ENCODE measurements around the gene FOSL1. TPM values are rescaled to one million over a fixed set of nuclear protein-coding genes. Genes with fewer than 3 reads are reported as not detected.
A peak's percentile ranks its signal among the peaks of the same experiment; 100 is the strongest.

The FOSL1 gene
- total and polyA plus RNA-seq, 2 of the 13 experiments (the other 11 are each of a cell fraction or from before 2014, with no cell fraction given) = 4.0 to 4.1 TPM

DNA sequence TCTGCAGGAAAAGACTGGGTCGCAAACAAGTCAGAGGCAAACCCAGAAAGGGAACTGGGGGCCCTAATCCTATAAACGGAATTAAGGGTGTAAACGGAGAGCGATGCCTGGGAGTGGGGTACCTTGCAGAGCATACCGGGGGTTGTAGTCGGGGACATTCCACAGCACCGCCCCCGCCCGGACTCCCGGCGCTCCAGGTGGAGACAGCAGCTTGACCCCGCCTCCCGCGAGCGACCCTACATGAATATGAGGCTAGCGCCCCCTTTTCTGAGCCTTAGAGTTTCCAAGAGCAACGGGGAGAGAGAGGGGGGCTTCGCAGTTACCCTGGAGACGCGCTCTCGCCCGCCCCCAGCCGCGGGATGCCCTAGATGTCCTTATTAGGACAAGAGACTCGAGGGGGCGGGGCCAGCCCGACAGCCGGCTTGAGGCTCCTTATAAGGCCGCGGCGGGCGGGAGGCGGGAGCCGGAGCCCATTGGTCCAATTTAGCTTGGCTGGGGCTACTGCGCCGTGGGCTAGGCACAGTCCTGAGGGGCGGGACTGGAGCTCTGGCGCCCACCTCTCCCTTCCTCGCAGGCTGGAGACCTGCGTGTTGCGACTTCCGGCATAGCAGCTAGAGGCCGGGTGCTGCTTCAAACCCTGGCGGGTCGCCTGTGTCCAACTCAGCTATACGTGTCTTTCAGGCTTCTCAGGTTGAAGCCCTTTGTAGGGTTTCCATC, 40.9 kb downstream of the FOSL1 start (continued):
- no peak for TF ChIP-seq ZNF775 (CRISPR knock-in tag; IDR thresholded peaks at IDR 0.05; ENCODE audit: borderline replicate concordance)
- TF ChIP-seq NFIB (CRISPR knock-in tag; IDR thresholded peaks at IDR 0.05; ENCODE audit: borderline replicate concordance) = no peak
- no peak for TF ChIP-seq TMF1 (CRISPR knock-in tag; IDR thresholded peaks at IDR 0.05; ENCODE audit: low read depth)
- TF ChIP-seq ZNF670 (CRISPR knock-in tag; IDR thresholded peaks at IDR 0.05; ENCODE audit: borderline replicate concordance) = no peak
- no peak for TF ChIP-seq PAWR (CRISPR knock-in tag; IDR thresholded peaks at IDR 0.05; ENCODE audit: borderline replicate concordance)
- TF ChIP-seq, protein P1, sequence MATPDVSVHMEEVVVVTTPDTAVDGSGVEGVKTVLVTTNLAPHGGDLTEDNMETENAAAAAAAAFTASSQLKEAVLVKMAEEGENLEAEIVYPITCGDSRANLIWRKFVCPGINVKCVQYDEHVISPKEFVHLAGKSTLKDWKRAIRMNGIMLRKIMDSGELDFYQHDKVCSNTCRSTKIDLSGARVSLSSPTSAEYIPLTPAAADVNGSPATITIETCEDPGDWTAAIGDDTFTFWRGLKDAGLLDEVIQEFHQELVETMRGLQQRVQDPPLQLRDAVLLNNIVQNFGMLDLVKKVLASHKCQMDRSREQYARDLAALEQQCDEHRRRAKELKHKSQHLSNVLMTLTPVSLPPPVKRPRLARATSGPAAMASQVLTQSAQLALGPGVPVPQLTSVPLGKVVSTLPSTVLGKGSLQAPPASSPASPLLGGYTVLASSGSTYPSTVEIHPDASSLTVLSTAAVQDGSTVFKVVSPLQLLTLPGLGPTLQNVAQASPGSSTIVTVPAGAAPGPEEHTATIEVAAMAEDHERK (CRISPR knock-in tag; IDR thresholded peaks at IDR 0.05; ENCODE audit: low read depth) = no peak
- TF ChIP-seq, protein P2, sequence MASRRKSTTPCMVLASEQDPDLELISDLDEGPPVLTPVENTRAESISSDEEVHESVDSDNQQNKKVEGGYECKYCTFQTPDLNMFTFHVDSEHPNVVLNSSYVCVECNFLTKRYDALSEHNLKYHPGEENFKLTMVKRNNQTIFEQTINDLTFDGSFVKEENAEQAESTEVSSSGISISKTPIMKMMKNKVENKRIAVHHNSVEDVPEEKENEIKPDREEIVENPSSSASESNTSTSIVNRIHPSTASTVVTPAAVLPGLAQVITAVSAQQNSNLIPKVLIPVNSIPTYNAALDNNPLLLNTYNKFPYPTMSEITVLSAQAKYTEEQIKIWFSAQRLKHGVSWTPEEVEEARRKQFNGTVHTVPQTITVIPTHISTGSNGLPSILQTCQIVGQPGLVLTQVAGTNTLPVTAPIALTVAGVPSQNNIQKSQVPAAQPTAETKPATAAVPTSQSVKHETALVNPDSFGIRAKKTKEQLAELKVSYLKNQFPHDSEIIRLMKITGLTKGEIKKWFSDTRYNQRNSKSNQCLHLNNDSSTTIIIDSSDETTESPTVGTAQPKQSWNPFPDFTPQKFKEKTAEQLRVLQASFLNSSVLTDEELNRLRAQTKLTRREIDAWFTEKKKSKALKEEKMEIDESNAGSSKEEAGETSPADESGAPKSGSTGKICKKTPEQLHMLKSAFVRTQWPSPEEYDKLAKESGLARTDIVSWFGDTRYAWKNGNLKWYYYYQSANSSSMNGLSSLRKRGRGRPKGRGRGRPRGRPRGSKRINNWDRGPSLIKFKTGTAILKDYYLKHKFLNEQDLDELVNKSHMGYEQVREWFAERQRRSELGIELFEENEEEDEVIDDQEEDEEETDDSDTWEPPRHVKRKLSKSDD (CRISPR knock-in tag; IDR thresholded peaks at IDR 0.05; ENCODE audit: low read depth) = no peak
- 0 out of 2 replicates have a peak, but pooled peaks have one; percentile 6 for TF ChIP-seq ZNF136 (CRISPR knock-in tag; IDR thresholded peaks at IDR 0.05; ENCODE audit: low read depth)
- TF ChIP-seq CAMTA2 (CRISPR knock-in tag; IDR thresholded peaks at IDR 0.05; ENCODE audit: borderline replicate concordance) = no peak
- TF ChIP-seq NFKB2 (CRISPR knock-in tag; IDR thresholded peaks at IDR 0.05; ENCODE audit: borderline replicate concordance) = peak; percentile 46; the same call in 1 of the 2 replicates
- TF ChIP-seq, protein P3, sequence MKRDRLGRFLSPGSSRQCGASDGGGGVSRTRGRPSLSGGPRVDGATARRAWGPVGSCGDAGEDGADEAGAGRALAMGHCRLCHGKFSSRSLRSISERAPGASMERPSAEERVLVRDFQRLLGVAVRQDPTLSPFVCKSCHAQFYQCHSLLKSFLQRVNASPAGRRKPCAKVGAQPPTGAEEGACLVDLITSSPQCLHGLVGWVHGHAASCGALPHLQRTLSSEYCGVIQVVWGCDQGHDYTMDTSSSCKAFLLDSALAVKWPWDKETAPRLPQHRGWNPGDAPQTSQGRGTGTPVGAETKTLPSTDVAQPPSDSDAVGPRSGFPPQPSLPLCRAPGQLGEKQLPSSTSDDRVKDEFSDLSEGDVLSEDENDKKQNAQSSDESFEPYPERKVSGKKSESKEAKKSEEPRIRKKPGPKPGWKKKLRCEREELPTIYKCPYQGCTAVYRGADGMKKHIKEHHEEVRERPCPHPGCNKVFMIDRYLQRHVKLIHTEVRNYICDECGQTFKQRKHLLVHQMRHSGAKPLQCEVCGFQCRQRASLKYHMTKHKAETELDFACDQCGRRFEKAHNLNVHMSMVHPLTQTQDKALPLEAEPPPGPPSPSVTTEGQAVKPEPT (CRISPR knock-in tag; IDR thresholded peaks at IDR 0.05; ENCODE audit: low read depth) = no peak
- TF ChIP-seq ZNF7 (CRISPR knock-in tag; IDR thresholded peaks at IDR 0.05) = no peak
- TF ChIP-seq SALL1 (CRISPR knock-in tag; IDR thresholded peaks at IDR 0.05) = no peak
- TF ChIP-seq, protein P4, sequence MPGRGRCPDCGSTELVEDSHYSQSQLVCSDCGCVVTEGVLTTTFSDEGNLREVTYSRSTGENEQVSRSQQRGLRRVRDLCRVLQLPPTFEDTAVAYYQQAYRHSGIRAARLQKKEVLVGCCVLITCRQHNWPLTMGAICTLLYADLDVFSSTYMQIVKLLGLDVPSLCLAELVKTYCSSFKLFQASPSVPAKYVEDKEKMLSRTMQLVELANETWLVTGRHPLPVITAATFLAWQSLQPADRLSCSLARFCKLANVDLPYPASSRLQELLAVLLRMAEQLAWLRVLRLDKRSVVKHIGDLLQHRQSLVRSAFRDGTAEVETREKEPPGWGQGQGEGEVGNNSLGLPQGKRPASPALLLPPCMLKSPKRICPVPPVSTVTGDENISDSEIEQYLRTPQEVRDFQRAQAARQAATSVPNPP (CRISPR knock-in tag; IDR thresholded peaks at IDR 0.05) = no peak
- TF ChIP-seq HNRNPUL1 (IDR thresholded peaks at IDR 0.05; ENCODE audit: low read depth, low read length) = no peak
- TF ChIP-seq NCOA1 (CRISPR knock-in tag; IDR thresholded peaks at IDR 0.05) = no peak
- TF ChIP-seq, protein P5, sequence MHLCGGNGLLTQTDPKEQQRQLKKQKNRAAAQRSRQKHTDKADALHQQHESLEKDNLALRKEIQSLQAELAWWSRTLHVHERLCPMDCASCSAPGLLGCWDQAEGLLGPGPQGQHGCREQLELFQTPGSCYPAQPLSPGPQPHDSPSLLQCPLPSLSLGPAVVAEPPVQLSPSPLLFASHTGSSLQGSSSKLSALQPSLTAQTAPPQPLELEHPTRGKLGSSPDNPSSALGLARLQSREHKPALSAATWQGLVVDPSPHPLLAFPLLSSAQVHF (CRISPR knock-in tag; IDR thresholded peaks at IDR 0.05) = no peak
- TF ChIP-seq ZNF205 (CRISPR knock-in tag; IDR thresholded peaks at IDR 0.05) = no peak
- TF ChIP-seq HHEX (CRISPR knock-in tag; IDR thresholded peaks at IDR 0.05) = no peak
- peak; percentile 43; the same call in 1 of the 2 replicates for TF ChIP-seq HOXA3 (CRISPR knock-in tag; IDR thresholded peaks at IDR 0.05)
